ENCODE results near the gene PTPRK. TPM values are rescaled to one million over a fixed set of nuclear protein-coding genes. Genes with fewer than 3 reads are reported as not detected.

Gene PTPRK
- total and polyA plus RNA-seq, 2 of the 13 experiments (the other 11 are each of a cell fraction or from before 2014, with no cell fraction given), result 43.6 to 98.3 TPM

- TF ChIP-seq ATF6 (CRISPR knock-in tag; conservative IDR thresholded peaks at IDR 0.05) (no peak), POLR2AphosphoS5 (IDR thresholded peaks at IDR 0.05; ENCODE audit: low read depth, low read length) (no peak), ZHX2 (IDR thresholded peaks at IDR 0.05; ENCODE audit: low read depth) (no peak), ZHX2 (CRISPR knock-in tag; IDR thresholded peaks at IDR 0.05; ENCODE audit: borderline replicate concordance) (no peak), REST (IDR thresholded peaks at IDR 0.05; ENCODE audit: borderline replicate concordance in 1 of 2, low read depth in 1 of 2, low read length in 2 of 2) (no peak), ZNF891 (CRISPR knock-in tag; IDR thresholded peaks at IDR 0.05) (peak; percentile 82; the same call in 1 of the 2 replicates), ZNF574 (CRISPR knock-in tag; IDR thresholded peaks at IDR 0.05) (no peak; the same call in 1 of the 2 replicates), ZNF761 (CRISPR knock-in tag; conservative IDR thresholded peaks at IDR 0.05) (no peak; the same call in 1 of the 2 replicates), TSC22D2 (CRISPR knock-in tag; IDR thresholded peaks at IDR 0.05; ENCODE audit: borderline replicate concordance) (no peak), ZNF773 (CRISPR knock-in tag; IDR thresholded peaks at IDR 0.05; ENCODE audit: borderline replicate concordance) (no peak), ZNF331 (CRISPR knock-in tag; IDR thresholded peaks at IDR 0.05) (no peak), ZZZ3 (CRISPR knock-in tag; IDR thresholded peaks at IDR 0.05; ENCODE audit: borderline replicate concordance) (no peak), ZNF224 (CRISPR knock-in tag; IDR thresholded peaks at IDR 0.05) (no peak)
Observed at GRCh38 chr6:128519931-128520435, 416 bp downstream of the PTPRK start (continued).

All from HepG2 (cell line).